GM19438 (cell line): ENCODE results near the gene AQP5.

Experiments used
- ATAC-seq: cut with Tn5 transposase; IDR thresholded peaks from one replicate; pipeline ENCODE4 v1.9.1; 2021; ENCODE audit warnings: low read depth; ENCODE audit not compliant: unreplicated experiment

AQP5 gene

GRCh38 chr12:49963976-49964815 lies 2.5 kb downstream of the AQP5 start:
- no peak for ATAC-seq

- no peak for ATAC-seq
These were observed 3.4 kb downstream of the AQP5 start for GRCh38 chr12:49964849-49965624.

GRCh38 chr12:49965836-49966235 lies 4.2 kb downstream of the AQP5 start:
- no peak for ATAC-seq

- no peak for ATAC-seq
These were observed 4.9 kb downstream of the AQP5 start for GRCh38 chr12:49966511-49967041.

- peak; percentile 85 for ATAC-seq
These were observed 5.5 kb downstream of the AQP5 start for GRCh38 chr12:49967042-49967776.

- ATAC-seq, result peak; percentile 16
These were observed 6.1 kb downstream of the AQP5 start for GRCh38 chr12:49967777-49968250.

- ATAC-seq, result no peak
These were observed 6.8 kb downstream of the AQP5 start for GRCh38 chr12:49968471-49968870.

- no peak for ATAC-seq
These were observed 7.4 kb downstream of the AQP5 start for GRCh38 chr12:49969027-49969426.

GRCh38 chr12:49969651-49970429 lies 8.2 kb downstream of the AQP5 start:
- ATAC-seq, result no peak

- no peak for ATAC-seq
These were observed 9.0 kb downstream of the AQP5 start for GRCh38 chr12:49970658-49971057.

GRCh38 chr12:49971141-49971540 lies 9.5 kb downstream of the AQP5 start:
- no peak for ATAC-seq

- ATAC-seq, result no peak
These were observed 10.5 kb downstream of the AQP5 start for GRCh38 chr12:49972129-49972528.

- ATAC-seq, result no peak
These were observed 11.1 kb downstream of the AQP5 start, which contains the start of gene AQP6 for GRCh38 chr12:49972641-49973360. TSS of gene AQP6 (plus strand) at chr12:49972947. CDS start at chr12:49973174, 227 bp downstream.

- no peak for ATAC-seq
These were observed 11.7 kb downstream of the AQP5 start for GRCh38 chr12:49973361-49973830.

GRCh38 chr12:49974231-49974675 lies 12.6 kb downstream of the AQP5 start:
- no peak for ATAC-seq

GRCh38 chr12:49974677-49975317 lies 13.1 kb downstream of the AQP5 start:
- no peak for ATAC-seq

- no peak for ATAC-seq
These were observed 13.7 kb downstream of the AQP5 start for GRCh38 chr12:49975318-49975761.

GRCh38 chr12:49976557-49976956 lies 14.9 kb downstream of the AQP5 start:
- no peak for ATAC-seq
